Measurements from ENCODE around the gene COL23A1.
"Not testable (repeated sequence)": the region's sequence is repeated elsewhere in the genome, so short reads cannot be mapped to it uniquely, and the experiment has no call there.

COL23A1 gene

GRCh38 chr5:178589180-178590140 lies 733 bp downstream of the COL23A1 start:
- no peak overlapping the region for H3K4me3 ChIP-seq (ENCODE audit: low read length)
- TF ChIP-seq, protein P1, sequence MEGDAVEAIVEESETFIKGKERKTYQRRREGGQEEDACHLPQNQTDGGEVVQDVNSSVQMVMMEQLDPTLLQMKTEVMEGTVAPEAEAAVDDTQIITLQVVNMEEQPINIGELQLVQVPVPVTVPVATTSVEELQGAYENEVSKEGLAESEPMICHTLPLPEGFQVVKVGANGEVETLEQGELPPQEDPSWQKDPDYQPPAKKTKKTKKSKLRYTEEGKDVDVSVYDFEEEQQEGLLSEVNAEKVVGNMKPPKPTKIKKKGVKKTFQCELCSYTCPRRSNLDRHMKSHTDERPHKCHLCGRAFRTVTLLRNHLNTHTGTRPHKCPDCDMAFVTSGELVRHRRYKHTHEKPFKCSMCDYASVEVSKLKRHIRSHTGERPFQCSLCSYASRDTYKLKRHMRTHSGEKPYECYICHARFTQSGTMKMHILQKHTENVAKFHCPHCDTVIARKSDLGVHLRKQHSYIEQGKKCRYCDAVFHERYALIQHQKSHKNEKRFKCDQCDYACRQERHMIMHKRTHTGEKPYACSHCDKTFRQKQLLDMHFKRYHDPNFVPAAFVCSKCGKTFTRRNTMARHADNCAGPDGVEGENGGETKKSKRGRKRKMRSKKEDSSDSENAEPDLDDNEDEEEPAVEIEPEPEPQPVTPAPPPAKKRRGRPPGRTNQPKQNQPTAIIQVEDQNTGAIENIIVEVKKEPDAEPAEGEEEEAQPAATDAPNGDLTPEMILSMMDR (conservative IDR thresholded peaks at IDR 0.05; ENCODE audit: low read depth, low read length), result no peak
- no peak for DNase-seq (ENCODE audit: low read depth)

GRCh38 chr5:178588769-178589168 lies 1.4 kb downstream of the COL23A1 start:
- DNase-seq (ENCODE audit: low read depth), result no peak
- no peak overlapping the region for H3K4me3 ChIP-seq (ENCODE audit: low read length)
- TF ChIP-seq, protein P1 (conservative IDR thresholded peaks at IDR 0.05; ENCODE audit: low read depth, low read length), result no peak

DNA sequence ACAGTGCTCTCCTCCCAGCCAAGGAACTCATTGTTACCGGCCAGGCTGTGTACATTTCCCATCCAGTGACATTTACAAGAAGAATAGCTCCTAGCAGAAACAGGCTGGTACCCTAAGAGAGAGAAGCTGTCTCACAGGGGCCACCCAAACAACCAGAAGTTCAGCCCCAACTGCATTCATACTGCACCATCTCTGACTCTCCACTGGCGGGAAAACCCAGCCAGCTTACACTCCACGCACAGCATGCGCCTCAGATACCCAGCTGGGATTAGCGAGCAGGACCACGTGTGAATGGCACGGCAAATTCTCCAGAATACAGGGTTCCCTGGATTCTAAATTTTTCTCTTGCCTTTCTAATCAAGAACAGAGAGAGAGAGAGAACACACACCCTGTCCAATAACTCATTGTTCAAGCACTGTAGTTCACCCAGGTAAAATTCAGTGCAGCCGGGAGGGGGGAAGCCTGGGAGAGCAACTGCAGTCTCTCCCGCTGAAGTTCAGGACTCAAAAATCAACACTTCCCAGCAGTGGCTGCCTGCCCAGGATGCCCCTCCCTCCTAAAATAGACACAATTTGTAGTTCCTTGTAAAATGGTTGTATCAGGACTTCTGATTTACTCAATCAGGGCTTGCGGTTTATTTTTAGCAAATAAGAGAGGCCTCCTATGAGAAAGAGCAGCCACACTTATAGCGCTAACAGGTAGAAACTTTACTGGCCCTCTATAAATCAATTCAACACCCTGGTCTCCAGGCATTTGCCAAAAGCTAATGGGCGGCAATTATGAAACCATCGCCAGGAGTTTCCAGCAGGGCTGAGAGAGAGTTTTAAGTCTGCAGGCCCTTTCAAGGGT lies 2.2 kb downstream of the COL23A1 start:
- no peak for DNase-seq (ENCODE audit: low read depth)
- H3K4me3 ChIP-seq (ENCODE audit: low read length), result no peak overlapping the region
- TF ChIP-seq, protein P1 (conservative IDR thresholded peaks at IDR 0.05; ENCODE audit: low read depth, low read length), result no peak

GRCh38 chr5:178586396-178586795 lies 3.8 kb downstream of the COL23A1 start:
- no peak overlapping the region for H3K4me3 ChIP-seq (ENCODE audit: low read length)
- TF ChIP-seq, protein P1 (conservative IDR thresholded peaks at IDR 0.05; ENCODE audit: low read depth, low read length), result no peak
- no peak for DNase-seq (ENCODE audit: low read depth)

DNA sequence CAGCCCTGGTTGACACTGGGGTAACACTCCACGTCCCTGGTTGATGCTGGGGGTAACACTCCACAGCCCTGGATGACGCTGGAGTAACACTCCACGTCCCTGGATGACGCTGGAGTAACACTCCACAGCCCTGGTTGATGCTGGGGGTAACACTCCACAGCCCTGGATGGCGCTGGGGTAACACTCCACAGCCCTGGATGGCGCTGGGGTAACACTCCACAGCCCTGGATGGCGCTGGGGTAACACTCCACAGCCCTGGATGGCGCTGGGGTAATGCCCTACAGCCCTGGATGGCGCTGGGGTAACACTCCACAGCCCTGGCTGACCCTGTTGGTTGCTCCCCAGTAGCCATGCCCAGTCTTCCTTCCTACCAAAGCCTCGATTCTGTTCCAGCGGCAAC lies 4.8 kb downstream of the COL23A1 start:
- DNase-seq (ENCODE audit: low read depth); H3K4me3 ChIP-seq (ENCODE audit: low read length): not testable (repeated sequence)

DNA sequence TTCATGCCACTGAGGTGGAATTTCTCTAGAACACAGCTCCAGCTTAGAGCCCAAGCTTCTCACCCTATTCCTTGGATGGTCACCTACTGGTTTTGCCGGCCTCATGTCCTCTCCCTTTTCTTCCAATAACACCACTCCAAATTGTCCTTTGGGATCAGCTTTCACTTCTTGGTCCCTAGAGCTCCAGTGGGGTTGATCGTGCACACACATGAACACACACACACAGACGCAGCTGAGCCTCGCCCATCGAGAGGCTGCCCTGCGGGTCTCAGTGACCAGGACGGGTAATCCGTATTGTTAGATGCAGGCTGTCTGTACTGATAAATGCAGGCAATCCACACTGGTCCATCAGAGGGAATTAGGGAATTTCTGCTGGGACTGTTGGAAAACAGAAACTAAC lies 6.9 kb downstream of the COL23A1 start:
- no peak for DNase-seq (ENCODE audit: low read depth)
- no peak overlapping the region for H3K4me3 ChIP-seq (ENCODE audit: low read length)
- TF ChIP-seq, protein P1 (conservative IDR thresholded peaks at IDR 0.05; ENCODE audit: low read depth, low read length), result no peak

DNA sequence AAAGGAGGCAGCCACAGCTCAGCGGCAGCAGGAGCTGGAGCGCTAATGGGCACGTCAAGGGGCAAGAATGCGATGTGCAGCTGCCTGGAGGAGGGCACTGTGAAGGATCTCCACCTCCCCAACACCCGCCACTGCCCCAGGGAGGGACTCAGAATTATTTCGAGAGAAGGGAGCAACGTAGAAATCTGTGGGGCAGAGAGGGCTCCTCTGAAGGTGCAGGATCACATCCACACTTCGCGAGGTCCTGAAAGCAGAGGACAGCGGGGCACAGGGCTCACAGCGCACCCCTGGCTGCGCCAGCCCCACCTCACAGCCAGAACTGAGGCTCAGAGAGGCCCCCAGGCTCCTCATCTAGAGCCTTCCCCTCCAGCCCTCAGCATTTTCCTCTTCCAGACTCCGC lies 7.9 kb downstream of the COL23A1 start:
- TF ChIP-seq, protein P1 (conservative IDR thresholded peaks at IDR 0.05; ENCODE audit: low read depth, low read length), result no peak
- H3K4me3 ChIP-seq (ENCODE audit: low read length), result no peak overlapping the region
- DNase-seq (ENCODE audit: low read depth), result no peak
